Esophagus squamous epithelium (tissue), 4 donors: ENCODE results near the gene ISYNA1.

Source experiments
- POLR2A ChIP-seq, 4 donors: fragments of 450-650 bp; IDR thresholded peaks; one replicate each; pipeline ENCODE4 v1.6.1; 2017; ENCODE audit warnings: antibody characterized with exemption in 4 of 4, mild to moderate bottlenecking in 4 of 4, moderate library complexity in 3 of 4
- TF ChIP-seq, protein P1 (sequence below), 6 experiments: fragments of 450-650 bp in 4 of 6; fragments of 200-600 bp in 2 of 6; sonication (generic) in 2 of 6; IDR thresholded peaks; one replicate each; pipeline ENCODE4 v1.5.1; 2016 to 2019; ENCODE audit warnings: antibody characterized with exemption in 6 of 6, mild to moderate bottlenecking in 4 of 6, moderate library complexity in 4 of 6

DNA sequence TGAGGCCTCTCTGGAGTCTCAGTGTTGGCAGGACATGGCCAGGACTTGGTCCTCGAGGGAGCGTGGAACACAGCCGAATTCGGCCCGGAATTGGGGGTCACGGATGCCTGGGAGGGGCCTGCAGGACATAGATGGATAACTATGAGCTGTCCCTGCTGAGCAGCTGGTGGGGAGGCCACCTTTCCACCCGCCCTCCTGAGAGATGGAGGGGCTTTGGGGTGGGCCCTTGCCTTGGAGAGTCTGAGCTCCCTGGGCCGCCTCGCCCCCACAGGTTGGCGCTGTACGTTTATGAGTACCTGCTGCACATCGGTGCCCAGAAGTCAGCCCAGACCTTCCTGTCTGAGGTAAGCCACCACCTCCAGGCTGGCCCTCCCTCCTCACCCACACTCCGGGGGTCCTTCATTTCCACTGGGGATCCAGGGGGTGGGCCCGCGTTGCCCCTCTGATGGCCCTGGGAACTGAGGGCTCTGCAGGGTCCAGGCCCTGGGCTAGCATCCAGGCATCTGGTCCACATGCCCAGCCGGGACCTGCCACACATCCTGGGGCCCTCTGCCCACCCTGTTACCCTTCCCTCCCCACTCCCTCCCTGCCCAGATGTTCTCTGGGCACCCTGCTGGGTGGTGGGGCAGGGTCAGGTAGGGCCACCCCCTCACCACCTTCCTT lies 10.7 kb downstream of the ISYNA1 start:
- TF ChIP-seq, protein P1, sequence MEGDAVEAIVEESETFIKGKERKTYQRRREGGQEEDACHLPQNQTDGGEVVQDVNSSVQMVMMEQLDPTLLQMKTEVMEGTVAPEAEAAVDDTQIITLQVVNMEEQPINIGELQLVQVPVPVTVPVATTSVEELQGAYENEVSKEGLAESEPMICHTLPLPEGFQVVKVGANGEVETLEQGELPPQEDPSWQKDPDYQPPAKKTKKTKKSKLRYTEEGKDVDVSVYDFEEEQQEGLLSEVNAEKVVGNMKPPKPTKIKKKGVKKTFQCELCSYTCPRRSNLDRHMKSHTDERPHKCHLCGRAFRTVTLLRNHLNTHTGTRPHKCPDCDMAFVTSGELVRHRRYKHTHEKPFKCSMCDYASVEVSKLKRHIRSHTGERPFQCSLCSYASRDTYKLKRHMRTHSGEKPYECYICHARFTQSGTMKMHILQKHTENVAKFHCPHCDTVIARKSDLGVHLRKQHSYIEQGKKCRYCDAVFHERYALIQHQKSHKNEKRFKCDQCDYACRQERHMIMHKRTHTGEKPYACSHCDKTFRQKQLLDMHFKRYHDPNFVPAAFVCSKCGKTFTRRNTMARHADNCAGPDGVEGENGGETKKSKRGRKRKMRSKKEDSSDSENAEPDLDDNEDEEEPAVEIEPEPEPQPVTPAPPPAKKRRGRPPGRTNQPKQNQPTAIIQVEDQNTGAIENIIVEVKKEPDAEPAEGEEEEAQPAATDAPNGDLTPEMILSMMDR (IDR thresholded peaks at IDR 0.05) = no peak
- no peak for TF ChIP-seq POLR2A (IDR thresholded peaks at IDR 0.05)
